LoVo (cell line): ENCODE data around the gene GRIK4.
A peak's percentile ranks its signal among the peaks of the same experiment; 100 is the strongest.
"Not testable (repeated sequence)": the region's sequence is repeated elsewhere in the genome, so short reads cannot be mapped to it uniquely, and the experiment has no call there.

Experiments used
- DNase-seq: peaks from one replicate; pipeline ENCODE4 v3.0.0-alpha.2; 2016; ENCODE audit warnings: low spot score

GRIK4 gene

GRCh38 chr11:120781486-120782120 lies 270.1 kb downstream of the GRIK4 start:
- no peak for DNase-seq

- no peak for DNase-seq
Measured at GRCh38 chr11:120784566-120785251, 273.2 kb downstream of the GRIK4 start.

GRCh38 chr11:120785576-120785975 lies 274.0 kb downstream of the GRIK4 start:
- no peak for DNase-seq

- no peak for DNase-seq
Measured at GRCh38 chr11:120786206-120786735, 274.7 kb downstream of the GRIK4 start.

GRCh38 chr11:120787224-120787623 lies 275.7 kb downstream of the GRIK4 start:
- DNase-seq, result not testable (repeated sequence)

GRCh38 chr11:120789391-120789790 lies 277.8 kb downstream of the GRIK4 start:
- DNase-seq, result no peak

GRCh38 chr11:120792306-120792705 lies 280.8 kb downstream of the GRIK4 start:
- DNase-seq, result peak; percentile 53

GRCh38 chr11:120793150-120793549 lies 281.6 kb downstream of the GRIK4 start:
- no peak for DNase-seq

GRCh38 chr11:120793806-120794479 lies 282.4 kb downstream of the GRIK4 start:
- no peak for DNase-seq

GRCh38 chr11:120794748-120795147 lies 283.2 kb downstream of the GRIK4 start:
- DNase-seq, result no peak

- no peak for DNase-seq
Measured at GRCh38 chr11:120795185-120795584, 283.6 kb downstream of the GRIK4 start.

- DNase-seq, result no peak
Measured at GRCh38 chr11:120797143-120797542, 285.6 kb downstream of the GRIK4 start.

GRCh38 chr11:120798854-120799253 lies 287.3 kb downstream of the GRIK4 start:
- no peak for DNase-seq

GRCh38 chr11:120800206-120800605 lies 288.7 kb downstream of the GRIK4 start:
- peak; percentile 43 for DNase-seq

- DNase-seq, result peak; percentile 61
Measured at GRCh38 chr11:120801801-120802689, 290.5 kb downstream of the GRIK4 start.

GRCh38 chr11:120805960-120806555 lies 294.5 kb downstream of the GRIK4 start:
- no peak for DNase-seq

- peak; percentile 78 for DNase-seq
Measured at GRCh38 chr11:120807414-120808150, 296.0 kb downstream of the GRIK4 start.

- no peak for DNase-seq
Measured at GRCh38 chr11:120808616-120809050, 297.1 kb downstream of the GRIK4 start.

GRCh38 chr11:120810251-120810650 lies 298.7 kb downstream of the GRIK4 start:
- no peak for DNase-seq

- no peak for DNase-seq
Measured at GRCh38 chr11:120811199-120811598, 299.7 kb downstream of the GRIK4 start.

- no peak for DNase-seq
Measured at GRCh38 chr11:120811731-120812130, 300.2 kb downstream of the GRIK4 start.
